Activated T-helper 17 cell treated with anti-CD3 and anti-CD28 coated beads, Interleukin-2, amount 50 U/mL, for 72 hours (primary cell): Measurements from ENCODE around the gene TMEM255A. TPM values are rescaled to one million over a fixed set of nuclear protein-coding genes. Genes with fewer than 3 reads are reported as not detected.
A peak's percentile ranks its signal among the peaks of the same experiment; 100 is the strongest.

ENCODE experiments used
- ATAC-seq: fragments of 150-1000 bp; cut with Tn5 transposase; replicated peaks from 2 replicates; pipeline ENCODE4 v1.10.0; 2021; ENCODE audit warnings: mild to moderate bottlenecking, moderate library complexity
- H3K27ac Mint-ChIP-seq: one replicate; pipeline ENCODE4 v1.8.0; 2022; ENCODE audit warnings: mixed read lengths
- H3K27me3 Mint-ChIP-seq: one replicate; pipeline ENCODE4 v1.8.0; 2022; ENCODE audit warnings: mixed read lengths
- H3K36me3 Mint-ChIP-seq: one replicate; pipeline ENCODE4 v1.8.0; 2022; ENCODE audit warnings: low read depth, mild to moderate bottlenecking, mixed read lengths
- H3K4me1 Mint-ChIP-seq: one replicate; pipeline ENCODE4 v1.8.0; 2022; ENCODE audit warnings: mixed read lengths
- H3K4me3 Mint-ChIP-seq: one replicate; pipeline ENCODE4 v1.8.0; 2022; ENCODE audit warnings: mild to moderate bottlenecking, mixed read lengths
- H3K9me3 Mint-ChIP-seq: one replicate; pipeline ENCODE4 v1.8.0; 2022; ENCODE audit warnings: mixed read lengths
- total RNA-seq, 2 donors: library from RNA; stranded (reverse); gene quantifications; one replicate each; pipeline ENCODE4 v1.2.3, GENCODE V29; 2022

TMEM255A gene
- total RNA-seq, 2 donors from 2014 or later, result 0.08 TPM; not detected in 1

DNA sequence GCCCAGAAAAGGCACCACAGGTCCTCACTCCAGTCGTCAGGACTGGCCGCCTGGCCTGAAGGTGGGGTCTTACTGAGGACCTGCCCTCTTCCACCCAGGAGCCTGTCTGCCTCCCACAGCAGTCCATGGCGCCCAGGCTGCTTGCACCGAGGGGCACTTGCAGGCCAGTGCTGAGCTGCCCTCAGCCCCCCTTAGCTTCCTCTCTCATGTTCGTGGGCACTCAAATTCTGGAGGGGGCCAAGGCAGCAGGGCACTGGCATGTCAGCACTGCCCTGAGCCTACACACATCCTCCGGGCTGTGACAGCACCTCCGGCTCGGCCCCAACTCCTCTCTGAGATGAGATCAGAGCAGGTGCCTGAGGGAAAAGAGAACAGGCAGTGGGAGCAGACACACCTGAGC is 87.9 kb downstream of the TMEM255A start:
- no peaks in the 10 kb centered on the region for H3K9me3 Mint-ChIP-seq
- no peak overlapping the region for H3K4me3 Mint-ChIP-seq
- H3K27me3 Mint-ChIP-seq, result no peaks in the 10 kb centered on the region
- no peaks in the 10 kb centered on the region for H3K4me1 Mint-ChIP-seq
- ATAC-seq, result no peak
- H3K27ac Mint-ChIP-seq, result no peak overlapping the region
- peaks cover 18% of the 10 kb centered on the region for H3K36me3 Mint-ChIP-seq

DNA sequence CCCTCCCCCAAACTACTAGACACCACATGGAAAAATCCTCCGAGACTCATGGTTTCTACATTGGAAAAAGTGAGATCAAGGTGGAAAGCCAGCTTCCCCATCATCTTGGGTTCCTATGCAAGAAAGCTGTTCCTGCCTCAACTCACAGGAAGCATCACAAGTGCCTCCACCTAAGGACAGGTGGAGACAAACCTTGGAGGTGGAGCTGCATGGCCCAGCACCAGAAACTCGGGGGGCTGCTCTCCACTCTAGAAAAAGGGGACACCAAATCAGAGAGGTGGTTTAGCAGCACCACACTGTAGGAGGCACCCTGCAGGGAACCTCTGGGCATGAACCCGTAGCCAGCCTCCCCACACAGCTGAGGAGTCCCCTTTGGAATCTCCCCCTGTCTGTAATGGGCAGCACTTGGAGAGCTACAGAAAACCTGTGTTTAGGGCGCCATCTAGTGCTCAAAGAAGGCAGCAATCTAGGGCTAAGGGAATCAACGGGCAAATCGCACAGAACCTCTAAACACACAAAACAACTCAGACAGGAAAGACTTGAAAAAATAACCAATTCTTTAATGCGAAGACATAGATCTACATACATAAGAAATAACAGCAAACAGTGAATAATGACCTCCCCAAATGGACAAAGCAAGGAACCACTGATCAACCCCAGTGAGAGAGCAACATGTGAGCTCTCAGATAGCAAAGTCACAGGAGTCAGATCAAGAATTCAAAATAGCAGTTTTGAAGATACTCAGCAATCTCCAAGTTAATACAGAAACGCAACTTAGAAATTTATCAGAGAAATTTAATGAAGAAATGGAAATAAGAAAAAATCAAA is 97.6 kb downstream of the TMEM255A start:
- Mint-ChIP-seq H3K4me1 (peaks cover 5% of the 10 kb centered on the region), H3K9me3 (no peaks in the 10 kb centered on the region), H3K36me3 (no peaks in the 10 kb centered on the region), H3K27me3 (no peaks in the 10 kb centered on the region), H3K27ac (no peak overlapping the region), H3K4me3 (no peak overlapping the region)
- peak; percentile 60 for ATAC-seq

Other genes with a start within 250 kb of the TMEM255A start
- not detected for gene RHOXF2B, start 233.8 kb downstream of the TMEM255A start, total RNA-seq
- under 1 TPM in 1 of 2 donors, not detected in 1; 0.37 TPM for gene RHOXF1, start 195.5 kb downstream of the TMEM255A start, total RNA-seq
- gene RHOXF2, start 152.8 kb downstream of the TMEM255A start, total RNA-seq, result under 1 TPM in 1 of 2 donors, not detected in 1; 0.29 TPM
- 10 to 100 TPM; 14.4 to 14.7 TPM for gene ZBTB33, start 60.6 kb downstream of the TMEM255A start, total RNA-seq
- gene ATP1B4, start 50.6 kb upstream of the TMEM255A start, total RNA-seq, result not detected
- 10 to 100 TPM; 28.7 to 35.4 TPM for gene LAMP2, start 157.8 kb upstream of the TMEM255A start, total RNA-seq
- 10 to 100 TPM; 36.2 to 55.3 TPM for gene CUL4B, start 249.5 kb upstream of the TMEM255A start, total RNA-seq